ENCODE results near the gene CHMP1B. TPM values are rescaled to one million over a fixed set of nuclear protein-coding genes. Genes with fewer than 3 reads are reported as not detected.
A peak's percentile ranks its signal among the peaks of the same experiment; 100 is the strongest.

CHMP1B gene
- total RNA-seq, 2 experiments from 2014 or later = 21.2 to 22.0 TPM

- H3K4me1 Mint-ChIP-seq (ENCODE audit: low read depth) = peaks cover 3% of the 10 kb centered on the region
- H3K27me3 Mint-ChIP-seq = peaks cover 5% of the 10 kb centered on the region
- CTCF ChIA-PET = interaction anchor here (1.1 kb wide), 1 partner anchor 11 kb away, joined by 3 read pairs; no protein-coding TSS in a partner anchor
- no peak for DNase-seq
- no peaks in the 10 kb centered on the region for H3K9me3 Mint-ChIP-seq
- intact Hi-C loops (cut with micrococcal nuclease) = no loop called here
- no peaks in the 10 kb centered on the region for H3K36me3 Mint-ChIP-seq
- POLR2A ChIA-PET = no interaction called here
- H3K27ac Mint-ChIP-seq = no peak overlapping the region
- no peak overlapping the region for H3K4me3 Mint-ChIP-seq
Measured at GRCh38 chr18:11861583-11862288, 10.5 kb downstream of the CHMP1B start.

- Mint-ChIP-seq H3K9me3 (no peaks in the 10 kb centered on the region), H3K27ac (no peak overlapping the region), H3K27me3 (peaks cover 5% of the 10 kb centered on the region), H3K4me3 (no peak overlapping the region), H3K36me3 (no peaks in the 10 kb centered on the region), H3K4me1 (ENCODE audit: low read depth) (peaks cover 3% of the 10 kb centered on the region)
- ChIA-PET POLR2A (no interaction called here), CTCF (interaction anchor here (1.1 kb wide), 1 partner anchor 12 kb away, joined by 3 read pairs; no protein-coding TSS in a partner anchor)
- intact Hi-C loops (cut with micrococcal nuclease) = no loop called here
- DNase-seq = no peak
Measured at GRCh38 chr18:11862468-11863137, 11.4 kb downstream of the CHMP1B start.

- H3K27me3 Mint-ChIP-seq = peaks cover 9% of the 10 kb centered on the region
- H3K27ac Mint-ChIP-seq = no peak overlapping the region
- no peak for DNase-seq
- intact Hi-C loops (cut with micrococcal nuclease) = no loop called here
- POLR2A ChIA-PET = no interaction called here
- CTCF ChIA-PET = interaction anchor here (1.0 to 1.2 kb wide), 2 partner anchors 73 to 131 kb away, joined by 3 read pairs; no protein-coding TSS in a partner anchor
- H3K9me3 Mint-ChIP-seq = no peaks in the 10 kb centered on the region
- H3K4me1 Mint-ChIP-seq (ENCODE audit: low read depth) = peaks cover 3% of the 10 kb centered on the region
- no peak overlapping the region for H3K4me3 Mint-ChIP-seq
- no peaks in the 10 kb centered on the region for H3K36me3 Mint-ChIP-seq
Measured at GRCh38 chr18:11864471-11864870, 13.3 kb downstream of the CHMP1B start.

GRCh38 chr18:11865071-11865470 lies 13.9 kb downstream of the CHMP1B start:
- POLR2A ChIA-PET = interaction anchor here (0.6 kb wide), 1 partner anchor 44 kb away, joined by 3 read pairs; no protein-coding TSS in a partner anchor
- Mint-ChIP-seq H3K9me3 (no peaks in the 10 kb centered on the region), H3K4me1 (ENCODE audit: low read depth) (peaks cover under 1% of the 10 kb centered on the region)

GRCh38 chr18:11866329-11866728 lies 15.1 kb downstream of the CHMP1B start:
- no peak for DNase-seq
- peaks cover under 1% of the 10 kb centered on the region for H3K4me1 Mint-ChIP-seq (ENCODE audit: low read depth)
- no peak overlapping the region for H3K27ac Mint-ChIP-seq
- H3K9me3 Mint-ChIP-seq = no peaks in the 10 kb centered on the region
- H3K36me3 Mint-ChIP-seq = no peaks in the 10 kb centered on the region
- intact Hi-C loops (cut with micrococcal nuclease) = no loop called here
- H3K4me3 Mint-ChIP-seq = no peak overlapping the region
- ChIA-PET POLR2A (no interaction called here), CTCF (no interaction called here)
- H3K27me3 Mint-ChIP-seq = peaks cover 10% of the 10 kb centered on the region

More at GRCh38 chr18:11865071-11865470, 13.9 kb downstream of the CHMP1B start:
- Mint-ChIP-seq H3K36me3 (no peaks in the 10 kb centered on the region), H3K4me3 (no peak overlapping the region), H3K27ac (no peak overlapping the region), H3K27me3 (peaks cover 9% of the 10 kb centered on the region)
- intact Hi-C loops (cut with micrococcal nuclease) = no loop called here
- CTCF ChIA-PET = interaction anchor here (1.0 kb wide), 1 partner anchor 130 kb away, joined by 3 read pairs; no protein-coding TSS in a partner anchor
- DNase-seq = no peak

GRCh38 chr18:11866764-11867163 lies 15.6 kb downstream of the CHMP1B start:
- DNase-seq = no peak
- CTCF ChIA-PET = no interaction called here
- Mint-ChIP-seq H3K27ac (no peak overlapping the region), H3K36me3 (no peaks in the 10 kb centered on the region), H3K27me3 (peaks cover 11% of the 10 kb centered on the region), H3K4me1 (ENCODE audit: low read depth) (peaks cover 5% of the 10 kb centered on the region), H3K4me3 (no peak overlapping the region), H3K9me3 (no peaks in the 10 kb centered on the region)
- POLR2A ChIA-PET = no interaction called here
- intact Hi-C loops (cut with micrococcal nuclease) = no loop called here

GRCh38 chr18:11868230-11868629 lies 17.0 kb downstream of the CHMP1B start:
- Mint-ChIP-seq H3K27ac (no peak overlapping the region), H3K4me3 (no peak overlapping the region), H3K27me3 (peaks cover 12% of the 10 kb centered on the region), H3K9me3 (no peaks in the 10 kb centered on the region), H3K4me1 (ENCODE audit: low read depth) (peaks cover 6% of the 10 kb centered on the region), H3K36me3 (no peaks in the 10 kb centered on the region)
- POLR2A ChIA-PET = no interaction called here
- CTCF ChIA-PET = no interaction called here
- no peak for DNase-seq
- intact Hi-C loops (cut with micrococcal nuclease) = no loop called here

- Mint-ChIP-seq H3K27ac (no peak overlapping the region), H3K4me1 (ENCODE audit: low read depth) (peaks cover 6% of the 10 kb centered on the region), H3K36me3 (peaks cover 3% of the 10 kb centered on the region), H3K9me3 (peaks cover 7% of the 10 kb centered on the region), H3K27me3 (peaks cover 7% of the 10 kb centered on the region), H3K4me3 (no peak overlapping the region)
- ChIA-PET POLR2A (interaction anchor here (0.7 kb wide), 1 partner anchor 283 kb away, joined by 3 read pairs; no protein-coding TSS in a partner anchor), CTCF (interaction anchor here (0.6 to 2.3 kb wide), 3 partner anchors 11 to 139 kb away, joined by 3 to 8 read pairs (median 3); no protein-coding TSS in a partner anchor)
- intact Hi-C loops (cut with micrococcal nuclease) = loop anchor here (5.0 kb wide), 1 partner anchor 139 kb away; no protein-coding TSS in a partner anchor
- peak; percentile 12 for DNase-seq
Measured at GRCh38 chr18:11871501-11871900, 20.3 kb downstream of the CHMP1B start.

GRCh38 chr18:11872479-11873136 lies 21.4 kb downstream of the CHMP1B start:
- ChIA-PET POLR2A (no interaction called here), CTCF (interaction anchor here (0.6 to 2.3 kb wide), 2 partner anchors 140 to 352 kb away, joined by 4 to 8 read pairs; no protein-coding TSS in a partner anchor)
- intact Hi-C loops (cut with micrococcal nuclease) = loop anchor here (5.0 kb wide), 1 partner anchor 140 kb away; no protein-coding TSS in a partner anchor
- peak; percentile 20 for DNase-seq
- H3K27ac Mint-ChIP-seq = no peak overlapping the region
- H3K27me3 Mint-ChIP-seq = peaks cover 7% of the 10 kb centered on the region
- peaks cover 6% of the 10 kb centered on the region for H3K4me1 Mint-ChIP-seq (ENCODE audit: low read depth)
- peaks cover 7% of the 10 kb centered on the region for H3K9me3 Mint-ChIP-seq
- no peak overlapping the region for H3K4me3 Mint-ChIP-seq
- peaks cover 3% of the 10 kb centered on the region for H3K36me3 Mint-ChIP-seq

- Mint-ChIP-seq H3K27me3 (peaks cover 3% of the 10 kb centered on the region), H3K27ac (no peak overlapping the region), H3K9me3 (peaks cover 7% of the 10 kb centered on the region), H3K4me3 (no peak overlapping the region), H3K4me1 (ENCODE audit: low read depth) (peaks cover 6% of the 10 kb centered on the region), H3K36me3 (peaks cover 3% of the 10 kb centered on the region)
- ChIA-PET CTCF (no interaction called here), POLR2A (no interaction called here)
- intact Hi-C loops (cut with micrococcal nuclease) = loop anchor here (5.0 kb wide), 1 partner anchor 142 kb away; no protein-coding TSS in a partner anchor
- no peak for DNase-seq
Measured at GRCh38 chr18:11873670-11874340, 22.6 kb downstream of the CHMP1B start.

GRCh38 chr18:11874676-11875075 lies 23.5 kb downstream of the CHMP1B start:
- peaks cover 3% of the 10 kb centered on the region for H3K36me3 Mint-ChIP-seq
- CTCF ChIA-PET = no interaction called here
- H3K27me3 Mint-ChIP-seq = peaks cover 3% of the 10 kb centered on the region
- no peak overlapping the region for H3K27ac Mint-ChIP-seq
- H3K4me3 Mint-ChIP-seq = no peak overlapping the region
- H3K4me1 Mint-ChIP-seq (ENCODE audit: low read depth) = peaks cover 6% of the 10 kb centered on the region
- H3K9me3 Mint-ChIP-seq = peaks cover 7% of the 10 kb centered on the region
- intact Hi-C loops (cut with micrococcal nuclease) = loop anchor here (5.0 kb wide), 1 partner anchor 142 kb away; no protein-coding TSS in a partner anchor
- DNase-seq = no peak
- POLR2A ChIA-PET = no interaction called here
